ENCODE data around the gene ADAP2.
"Not testable (repeated sequence)": the region's sequence is repeated elsewhere in the genome, so short reads cannot be mapped to it uniquely, and the experiment has no call there.

ADAP2 gene, protein sequence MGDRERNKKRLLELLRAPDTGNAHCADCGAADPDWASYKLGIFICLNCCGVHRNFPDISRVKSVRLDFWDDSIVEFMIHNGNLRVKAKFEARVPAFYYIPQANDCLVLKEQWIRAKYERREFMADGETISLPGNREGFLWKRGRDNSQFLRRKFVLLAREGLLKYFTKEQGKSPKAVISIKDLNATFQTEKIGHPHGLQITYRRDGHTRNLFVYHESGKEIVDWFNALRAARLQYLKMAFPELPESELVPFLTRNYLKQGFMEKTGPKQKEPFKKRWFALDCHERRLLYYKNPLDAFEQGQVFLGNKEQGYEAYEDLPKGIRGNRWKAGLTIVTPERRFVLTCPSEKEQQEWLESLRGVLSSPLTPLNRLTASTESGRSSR

DNA sequence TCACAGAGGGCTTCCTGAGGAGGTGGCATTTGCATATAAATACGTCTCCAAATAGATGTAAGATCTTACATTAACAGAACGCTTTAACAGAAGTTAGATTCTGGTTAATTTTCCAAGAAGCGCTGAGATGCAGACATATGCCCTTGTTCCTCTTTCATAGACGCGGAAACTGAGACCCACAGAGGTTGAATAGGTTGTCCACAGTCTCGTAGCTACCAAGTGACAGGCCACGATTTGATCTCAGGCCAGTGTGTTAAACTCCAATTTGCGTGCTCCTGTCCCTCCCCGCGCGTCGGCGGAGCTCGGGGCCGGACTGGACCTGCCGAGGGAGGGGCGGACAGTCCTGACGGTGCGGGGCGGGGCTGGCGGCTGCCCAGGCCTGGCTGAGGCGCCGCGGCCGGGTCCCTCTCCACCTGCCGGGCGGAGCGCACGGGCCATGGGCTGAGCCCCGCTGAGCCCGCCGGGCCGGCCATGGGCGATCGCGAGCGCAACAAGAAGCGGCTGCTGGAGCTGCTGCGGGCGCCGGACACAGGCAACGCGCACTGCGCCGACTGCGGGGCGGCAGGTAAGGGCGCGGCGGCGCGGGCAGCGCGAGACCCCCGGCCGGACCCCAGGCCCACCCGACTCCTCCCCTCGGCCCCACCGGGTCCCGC, at the start of gene ADAP2:
Gene ADAP2, plus strand, starts transcription at position 402 of the 653 bp plus-strand sequence. Its CDS starts 70 bp downstream, at position 472.
- DNase-seq, result no peak

DNA sequence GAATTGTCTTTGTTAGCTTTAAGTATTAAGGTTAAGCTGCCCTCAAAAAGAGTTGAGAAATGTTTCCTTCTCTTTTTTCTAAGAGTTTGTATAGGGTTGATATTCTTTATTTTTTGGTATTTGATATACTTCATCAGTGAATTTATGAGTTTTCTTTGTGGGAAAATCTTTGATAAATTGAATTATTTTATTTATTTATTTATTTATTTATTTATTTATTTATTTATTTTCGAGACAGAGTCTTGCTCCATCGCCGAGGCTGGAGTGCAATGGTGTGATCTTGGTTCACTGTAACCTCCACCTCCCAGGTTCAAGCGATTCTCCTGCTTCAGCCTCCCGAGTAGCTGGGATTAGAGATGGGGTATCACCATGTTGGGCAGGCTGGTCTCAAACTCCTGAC, 35.6 kb upstream of the ADAP2 start:
- no peak for DNase-seq

DNA sequence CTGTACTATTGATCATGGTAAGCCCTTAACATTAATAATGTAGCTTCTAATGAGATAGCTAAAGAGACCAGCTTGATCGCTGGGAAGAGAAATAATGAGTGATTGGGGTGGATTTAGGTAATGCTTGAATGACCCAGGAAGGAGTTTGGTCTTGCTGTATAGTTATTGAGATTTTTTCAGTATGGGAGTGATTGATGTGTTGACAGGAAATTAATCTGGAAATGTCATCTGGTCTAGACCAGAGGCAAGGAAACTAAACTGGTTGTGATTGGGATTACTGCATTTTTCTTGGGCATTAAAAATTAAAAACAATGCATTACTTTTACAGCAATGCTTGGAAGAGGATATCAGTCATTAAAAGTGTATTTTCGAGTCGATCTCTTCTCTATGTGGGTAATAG, 27.5 kb upstream of the ADAP2 start:
- no peak for DNase-seq

DNA sequence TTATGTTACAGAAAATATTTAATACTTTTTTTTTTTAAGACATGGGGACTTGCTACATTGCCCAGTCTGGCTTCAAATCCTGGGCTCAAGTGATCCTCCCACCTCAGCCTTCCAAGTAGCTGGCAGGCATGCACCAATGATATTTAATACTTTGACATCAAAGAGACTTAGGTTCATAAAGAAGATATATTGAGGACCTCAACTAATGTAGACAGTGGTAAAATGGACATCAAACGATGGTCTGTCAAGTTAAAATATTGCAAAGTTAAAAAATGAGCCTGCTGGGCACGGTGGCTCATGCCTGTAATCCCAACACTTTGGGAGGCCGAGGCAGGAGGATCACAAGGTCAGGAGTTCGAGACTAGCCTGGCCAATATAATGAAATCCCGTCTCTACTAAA, 24.4 kb upstream of the ADAP2 start:
- DNase-seq, result no peak

DNA sequence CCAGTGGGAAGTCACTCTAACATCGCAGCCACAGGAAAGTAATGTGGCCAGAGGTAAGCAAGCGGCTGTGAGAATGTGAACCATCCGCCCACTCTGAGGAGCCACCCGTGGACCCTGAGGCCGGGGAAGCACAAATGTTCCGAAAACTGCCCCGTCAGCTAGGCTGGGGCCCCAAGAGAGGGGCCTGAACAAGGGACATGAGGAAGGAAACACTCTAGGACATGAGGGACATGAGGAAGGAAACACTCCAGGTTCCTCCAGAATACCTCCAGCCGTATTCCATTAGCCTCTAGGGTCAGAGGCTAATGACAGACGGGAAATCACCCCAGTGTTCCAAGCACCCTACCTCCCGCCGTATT, 16.0 kb upstream of the ADAP2 start:
- no peak for DNase-seq

DNA sequence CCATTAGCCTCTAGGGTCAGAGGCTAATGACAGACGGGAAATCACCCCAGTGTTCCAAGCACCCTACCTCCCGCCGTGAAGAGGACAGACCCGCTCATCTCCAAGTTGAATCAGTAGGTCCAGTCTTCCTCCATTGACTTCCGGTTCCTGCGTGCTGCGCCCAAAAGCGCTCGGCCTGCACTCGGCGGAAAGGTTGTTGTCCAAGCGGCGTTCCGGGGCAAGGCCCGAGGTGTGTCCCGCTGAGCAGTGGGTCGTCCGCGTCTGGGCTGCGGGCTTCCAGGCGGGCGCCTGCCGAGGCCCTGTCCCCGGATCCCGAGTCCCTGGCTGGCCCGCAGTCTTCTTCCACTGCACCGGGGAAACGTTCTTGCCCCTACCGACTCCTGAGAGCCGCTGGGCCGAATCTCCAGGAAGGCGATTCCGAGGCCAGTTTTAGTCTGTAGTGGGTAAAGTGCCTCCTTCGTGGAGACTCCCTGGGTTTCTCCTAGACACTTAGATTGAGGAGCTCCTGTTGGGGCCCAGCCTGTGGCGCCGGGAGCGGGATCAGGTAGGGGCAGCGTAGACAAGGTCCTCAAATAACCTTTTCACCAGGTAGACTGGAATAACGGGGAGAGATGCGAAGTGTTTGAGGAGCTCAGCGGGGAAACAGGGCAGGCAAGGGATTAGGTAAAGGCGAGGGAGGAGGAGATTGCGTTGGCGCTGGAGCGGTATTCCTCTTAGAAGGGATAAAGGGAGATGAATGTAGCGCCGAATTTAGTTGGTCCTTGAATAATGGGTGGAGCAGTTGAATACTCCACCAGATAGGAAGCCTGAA, 15.4 kb upstream of the ADAP2 start, which contains the start of gene TEFM:
Gene TEFM, minus strand, starts transcription at position 138 of the 811 bp plus-strand sequence. Its CDS starts 40 bp downstream, at position 98.
- peak; percentile 94 for DNase-seq

DNA sequence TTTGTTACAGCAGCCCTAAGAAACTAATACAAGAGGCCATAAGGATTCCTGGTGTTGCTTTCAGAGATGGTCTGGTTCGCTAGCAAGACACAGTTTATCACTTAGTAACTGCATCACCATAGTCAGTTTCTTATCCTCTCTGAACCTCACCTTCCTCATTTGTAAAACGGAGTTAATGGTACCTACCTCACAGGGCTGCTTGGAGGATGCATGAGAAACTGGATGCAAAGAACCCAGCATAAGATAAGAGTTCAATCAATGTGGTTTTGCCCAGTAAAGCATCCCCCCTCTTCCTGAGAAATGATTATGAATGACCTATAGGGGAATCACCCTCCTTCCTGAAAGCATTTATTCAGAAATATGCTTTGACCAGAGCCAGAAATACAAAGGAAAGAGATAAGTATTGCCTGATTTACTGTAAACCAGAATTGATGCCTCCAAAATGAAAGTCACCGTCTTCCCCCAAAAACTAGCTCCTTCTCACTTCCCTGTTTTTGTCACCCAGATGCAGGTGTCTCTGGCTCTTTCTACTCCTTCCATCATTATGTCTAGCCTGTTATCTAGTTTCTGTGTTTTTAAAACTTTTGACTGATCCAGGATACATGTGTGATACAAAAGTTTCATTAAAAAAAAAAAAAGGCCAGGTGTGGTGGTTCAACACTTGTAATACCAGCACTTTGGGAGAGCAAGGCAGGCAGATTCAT, 12.9 kb upstream of the ADAP2 start:
- DNase-seq, result no peak

DNA sequence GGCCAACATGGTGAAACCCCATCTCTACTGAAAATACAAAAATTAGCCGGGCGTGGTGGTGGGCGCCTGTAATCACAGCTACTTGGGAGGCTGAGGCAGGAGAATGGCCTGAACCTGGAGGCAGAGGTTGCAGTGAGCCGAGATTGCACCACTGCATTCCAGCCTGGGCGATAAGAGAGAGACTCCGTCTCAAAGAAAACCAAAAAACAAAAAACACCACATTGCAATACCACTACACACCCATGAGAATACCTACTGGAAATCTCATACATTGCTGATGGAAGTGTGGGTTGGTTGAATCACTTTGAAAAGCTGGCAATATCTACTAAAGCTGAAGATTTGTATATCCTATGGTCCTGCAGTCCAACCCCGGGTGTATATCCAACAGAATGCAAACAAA, 11.6 kb upstream of the ADAP2 start:
- DNase-seq, result not testable (repeated sequence)

DNA sequence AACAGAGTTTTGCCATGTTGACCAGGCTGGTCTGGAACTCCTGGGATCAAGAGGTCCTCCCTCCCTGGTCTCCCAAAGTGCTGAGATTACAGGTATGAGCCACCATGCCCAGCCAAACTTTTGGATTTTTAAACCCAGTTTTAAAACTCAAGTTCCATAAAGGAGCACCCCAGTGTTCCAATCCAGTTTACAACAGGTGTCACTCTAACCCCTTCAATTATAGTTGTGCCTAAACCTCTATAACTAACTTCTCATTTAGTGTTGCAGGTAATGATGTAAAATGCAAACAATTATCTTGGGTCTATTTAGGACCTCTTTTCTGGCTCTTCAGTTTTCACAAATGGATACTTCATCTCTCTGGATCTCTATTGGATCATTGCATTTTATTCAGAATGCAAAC, 7.8 kb upstream of the ADAP2 start:
- no peak for DNase-seq

DNA sequence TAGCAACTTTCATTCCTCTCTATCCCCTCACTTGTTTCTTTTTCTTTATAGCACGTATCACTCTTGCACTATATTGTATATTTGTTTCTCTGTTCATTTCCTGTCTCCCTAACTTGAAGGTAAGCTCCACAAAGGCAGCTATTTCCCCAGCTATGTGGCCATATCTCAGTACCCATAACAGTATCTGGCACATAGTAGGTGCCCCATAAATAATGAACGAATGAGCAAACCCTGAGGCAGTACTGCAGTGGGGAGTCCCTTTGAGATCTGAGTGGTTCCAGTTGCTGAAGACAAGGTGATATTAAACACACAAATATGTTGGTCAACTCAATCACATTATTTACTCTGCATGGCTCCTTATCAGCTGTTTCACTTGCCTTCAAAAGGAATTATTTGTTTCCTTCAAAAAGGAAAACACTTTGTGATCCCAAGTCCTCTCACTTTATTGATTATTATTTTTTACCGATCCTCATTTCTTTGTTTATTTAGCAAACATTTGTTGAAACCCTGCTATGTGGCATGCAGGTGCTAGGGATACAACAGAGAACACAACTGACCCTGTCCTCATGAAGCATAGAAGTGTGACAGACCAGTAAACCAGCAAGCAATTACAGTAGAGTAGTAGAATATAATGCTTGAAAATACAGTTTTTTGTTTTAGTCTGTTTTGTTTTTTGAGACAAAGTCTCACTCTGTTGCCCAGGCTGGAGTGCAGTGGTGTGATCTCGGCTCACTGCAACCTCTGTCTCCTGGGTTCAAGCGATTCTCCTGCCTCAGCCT, 5.7 kb upstream of the ADAP2 start:
- DNase-seq, result no peak

DNA sequence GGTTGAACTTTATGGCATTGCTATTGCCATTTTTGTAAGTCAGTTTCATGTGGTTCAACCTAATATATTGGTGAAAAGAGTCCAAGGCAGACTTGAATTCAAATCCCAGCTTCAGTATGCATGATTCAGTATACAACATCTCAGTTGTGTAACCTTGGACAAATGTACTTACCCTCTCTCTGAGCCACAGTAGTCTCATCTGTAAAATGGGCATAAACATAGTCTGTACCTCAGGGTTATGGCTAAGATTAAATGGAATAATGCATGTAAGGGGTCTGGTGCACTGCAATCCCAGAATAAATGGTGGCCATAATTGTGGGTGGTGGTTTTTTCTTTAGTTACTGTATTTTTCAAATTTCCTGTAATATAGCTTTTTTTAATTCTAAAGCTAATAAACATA, 4.7 kb upstream of the ADAP2 start:
- DNase-seq, result no peak

DNA sequence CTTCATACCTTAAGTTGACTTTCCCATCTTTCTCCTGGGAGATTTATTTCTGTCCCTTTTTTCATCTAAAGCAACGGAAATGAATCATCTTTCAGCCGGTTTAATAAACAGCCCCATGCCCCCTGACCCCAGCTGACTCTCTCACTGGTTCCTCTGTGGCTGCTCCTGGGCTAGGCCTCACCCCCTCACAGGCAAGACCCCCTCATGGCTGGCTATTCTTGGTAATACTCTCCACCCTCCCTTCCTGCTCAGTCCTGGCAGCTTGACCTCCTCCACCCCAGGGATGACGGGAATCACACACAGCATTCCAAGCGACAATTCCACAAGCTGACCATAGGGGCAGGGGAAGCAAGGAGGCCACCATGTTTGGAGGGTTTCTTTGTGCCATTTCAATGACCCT, 1.5 kb upstream of the ADAP2 start:
- DNase-seq, result no peak

DNA sequence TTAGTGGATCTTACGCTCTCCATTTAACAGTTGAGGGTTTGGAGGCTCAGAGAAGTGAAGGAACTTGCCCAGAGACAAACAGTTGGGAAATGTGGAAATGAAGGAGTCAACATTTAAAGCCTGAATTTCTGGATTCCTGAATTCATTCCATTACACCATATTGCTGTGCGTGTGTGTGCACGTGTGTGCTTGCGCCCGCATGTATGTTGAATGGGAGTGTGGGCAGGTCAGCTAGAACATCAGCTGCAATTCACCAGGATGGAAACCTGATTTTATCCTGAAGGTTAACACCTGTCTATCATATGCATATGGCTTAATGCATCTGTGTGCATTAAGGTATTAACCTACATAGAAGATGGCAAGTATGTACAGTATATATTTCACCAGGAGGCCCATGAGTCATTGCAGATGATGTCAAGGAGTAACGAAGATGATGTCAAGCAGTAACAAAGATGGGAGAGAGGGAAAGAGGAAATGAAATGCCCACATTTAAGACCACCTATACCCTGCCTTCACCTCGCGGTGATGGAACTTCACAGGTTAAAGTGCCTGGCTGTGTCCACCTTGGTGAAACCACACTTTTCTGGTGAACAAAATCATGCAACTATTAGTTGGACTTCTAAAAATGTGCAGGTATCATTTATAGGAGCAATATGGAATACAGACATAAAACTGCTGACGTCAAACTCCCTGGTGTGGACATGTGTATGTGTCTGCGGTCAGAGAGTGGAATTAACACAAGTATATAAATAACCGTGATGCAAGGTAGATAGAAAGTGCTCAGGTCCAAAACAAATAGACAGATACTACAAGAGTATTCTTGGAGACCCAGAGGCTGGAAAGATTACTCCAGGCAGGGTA, 832 bp upstream of the ADAP2 start:
- no peak for DNase-seq

DNA sequence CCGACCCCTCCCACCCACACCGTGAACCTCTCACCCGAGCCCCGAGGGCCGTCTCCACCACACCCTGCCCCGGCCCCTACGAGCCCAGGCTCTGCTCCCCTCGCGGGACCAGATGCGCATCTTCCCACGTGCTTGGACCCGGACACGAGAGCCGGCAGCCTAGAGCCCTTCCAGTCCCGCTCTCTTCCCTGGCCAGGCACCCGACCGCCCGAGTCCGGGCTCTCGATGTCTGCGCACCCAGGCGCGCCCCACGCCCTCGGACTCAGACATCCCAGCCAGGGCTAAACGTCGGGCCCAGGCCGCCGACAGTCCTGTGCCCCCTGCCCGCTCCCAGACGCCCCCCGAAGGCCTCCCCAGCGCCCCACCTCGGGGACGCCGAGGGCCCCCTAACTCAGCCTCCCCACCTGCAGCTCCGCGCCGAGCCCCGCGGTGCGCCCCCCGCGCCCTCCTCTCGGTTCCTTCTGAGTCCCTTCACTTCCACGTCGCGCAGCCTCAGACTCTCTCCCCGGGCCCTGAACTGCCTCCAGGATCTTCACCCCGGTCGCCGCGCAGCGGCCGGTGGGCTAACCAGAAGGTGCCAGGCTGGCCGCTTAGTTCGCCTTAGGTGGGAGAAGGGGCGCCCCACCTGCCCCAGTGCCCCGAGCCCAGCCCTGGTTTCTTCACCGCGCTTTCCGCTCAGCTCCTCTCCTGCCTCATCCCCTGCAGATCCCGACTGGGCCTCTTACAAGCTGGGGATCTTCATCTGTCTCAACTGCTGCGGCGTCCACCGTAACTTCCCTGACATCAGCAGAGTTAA, 688 bp downstream of the ADAP2 start:
- no peak for DNase-seq

DNA sequence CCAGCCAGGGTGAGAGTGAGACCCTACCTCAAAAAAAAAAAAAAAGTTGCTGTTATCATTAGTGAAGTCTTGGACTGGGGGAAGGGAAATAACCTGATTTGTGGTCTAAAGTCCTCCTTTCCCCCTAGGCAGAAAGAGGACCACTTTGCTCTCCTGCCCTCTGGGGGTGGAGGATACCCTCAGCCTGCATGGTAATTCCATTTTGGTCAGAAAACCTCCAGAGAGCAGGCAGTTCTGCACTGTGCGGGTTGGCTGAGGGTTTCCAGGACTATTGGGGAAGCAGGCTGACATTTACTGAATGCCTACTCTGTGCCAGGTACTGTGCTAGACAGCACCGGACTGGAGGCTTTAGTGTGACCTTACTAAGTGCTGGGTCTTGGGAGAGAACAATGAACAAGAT, 2.6 kb downstream of the ADAP2 start:
- DNase-seq, result no peak

DNA sequence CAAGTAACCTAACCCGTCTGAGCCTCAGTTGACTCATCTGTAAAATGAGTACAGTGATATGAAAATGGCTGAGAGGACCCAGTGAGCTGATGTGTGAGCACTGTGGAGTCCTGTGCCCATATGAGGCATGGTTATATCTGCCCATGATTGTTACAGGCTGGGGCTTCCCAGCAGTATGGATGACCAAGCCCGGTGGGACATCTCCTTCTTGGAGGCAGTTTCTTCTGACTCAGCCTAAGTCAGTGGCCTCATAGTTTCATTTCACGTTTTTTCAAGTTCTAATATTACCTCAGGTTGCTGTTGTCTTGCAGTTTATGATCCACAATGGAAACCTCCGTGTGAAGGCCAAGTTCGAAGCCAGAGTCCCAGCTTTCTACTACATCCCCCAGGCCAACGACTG, 4.8 kb downstream of the ADAP2 start:
- DNase-seq, result no peak

DNA sequence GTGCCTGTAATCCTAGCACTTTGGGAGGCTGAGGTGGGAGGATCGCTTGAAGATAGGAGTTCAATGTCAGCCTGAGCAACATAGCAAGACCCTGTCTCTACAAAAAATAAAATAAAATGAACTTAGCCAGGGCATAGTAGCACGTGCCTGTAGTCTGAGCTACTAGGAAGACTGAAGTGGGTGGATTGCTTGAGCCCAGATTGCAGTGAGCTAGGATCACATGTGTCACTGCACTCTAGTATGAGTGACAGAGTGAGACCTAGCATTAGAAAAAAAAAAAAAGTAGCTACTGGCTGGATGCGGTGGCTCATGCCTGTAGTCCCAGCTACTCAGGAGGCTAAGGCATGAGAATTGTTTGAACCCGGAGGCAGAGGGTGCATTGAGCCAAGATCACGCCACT, 6.0 kb downstream of the ADAP2 start:
- no peak for DNase-seq

DNA sequence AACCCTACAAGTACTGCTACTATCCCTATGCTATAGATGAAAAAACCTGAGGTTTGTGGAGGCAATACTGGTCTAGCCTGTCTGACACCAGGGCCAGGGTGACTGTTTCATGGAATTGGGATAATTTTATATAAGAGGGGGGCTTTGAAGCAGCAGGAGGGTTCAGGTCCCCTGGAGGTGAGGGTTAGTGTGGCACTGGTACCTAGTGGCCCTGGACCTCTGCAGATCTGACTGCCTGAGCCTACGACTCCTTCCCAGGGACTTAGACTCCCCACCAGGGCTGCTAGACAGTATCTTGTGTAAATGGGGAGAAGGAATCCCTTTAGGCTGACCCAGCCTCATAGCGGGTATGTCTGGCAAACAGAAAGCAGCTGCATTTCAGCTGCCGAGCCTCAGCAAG, 6.8 kb downstream of the ADAP2 start:
- DNase-seq, result no peak

DNA sequence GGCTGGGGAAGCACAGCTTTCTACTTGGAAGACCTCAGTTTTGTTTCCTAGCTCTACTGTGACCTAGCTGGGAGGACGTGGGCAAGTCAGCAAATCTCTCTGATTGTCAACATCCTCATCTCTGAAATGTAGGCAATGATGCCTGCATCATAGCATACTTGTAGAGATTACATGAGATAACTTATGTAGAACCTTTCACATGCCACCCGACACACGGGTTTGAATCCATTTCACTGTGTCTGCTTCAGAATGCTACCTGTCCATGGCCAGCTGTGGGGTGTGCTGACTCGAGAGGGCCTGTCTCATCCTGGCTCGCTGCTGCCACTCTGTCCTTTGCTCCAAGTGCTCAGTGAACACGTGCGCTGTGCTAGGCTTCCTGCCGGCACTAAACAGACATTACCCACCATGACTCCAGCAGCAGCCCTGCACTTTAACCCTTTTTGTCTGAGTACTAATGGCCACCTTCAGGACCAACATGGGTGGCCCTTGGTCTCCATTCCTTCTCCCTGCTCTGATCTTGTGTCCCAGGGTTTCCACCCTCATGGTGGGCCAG, 7.4 kb downstream of the ADAP2 start:
- DNase-seq, result no peak

DNA sequence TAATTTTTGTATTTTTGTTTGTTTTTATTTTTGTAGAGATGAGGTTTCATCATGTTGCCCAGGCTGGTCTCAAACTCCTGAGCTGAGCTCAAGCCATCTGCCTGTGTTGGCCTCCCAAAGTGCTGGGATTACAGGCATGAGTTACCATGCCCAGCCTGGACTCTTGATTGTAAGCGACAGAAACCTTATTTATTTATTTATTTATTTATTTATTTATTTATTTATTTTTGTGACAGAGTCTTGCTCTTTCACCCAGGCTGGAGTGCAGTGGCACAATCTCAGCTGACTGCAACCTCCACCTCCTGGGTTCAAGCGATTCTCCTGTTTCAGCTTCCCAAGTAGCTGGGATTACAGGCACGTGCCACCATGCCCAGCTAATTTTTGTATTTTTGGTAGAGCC, 8.1 kb downstream of the ADAP2 start:
- DNase-seq, result not testable (repeated sequence)
